ENCODE results near the gene C2CD4D. TPM values are rescaled to one million over a fixed set of nuclear protein-coding genes. Genes with fewer than 3 reads are reported as not detected.

Gene C2CD4D
- polyA plus RNA-seq, 1 donor from 2014 or later: not detected

GRCh38 chr1:151831256-151831591 is 8.4 kb downstream of the C2CD4D start:
- Histone ChIP-seq H3K9me3 (ENCODE audit: low read length) (no peaks in the 10 kb centered on the region), H3K4me3 (ENCODE audit: low read length) (no peak overlapping the region), H3K27me3 (ENCODE audit: insufficient read depth, low read depth, low read length) (peaks cover 6% of the 10 kb centered on the region), H3K27ac (ENCODE audit: low read length) (no peak overlapping the region), H3K4me2 (ENCODE audit: low read length) (no peak overlapping the region), H3K9me2 (ENCODE audit: insufficient read depth, low read length) (no peaks in the 10 kb centered on the region), H3K79me2 (replicated peaks; ENCODE audit: insufficient read depth, low read length) (no peaks in the 10 kb centered on the region), H3F3A (ENCODE audit: insufficient read depth, low read length, poor library complexity, severe bottlenecking) (no peaks in the 10 kb centered on the region), H3K36me3 (ENCODE audit: insufficient read depth, low read length) (no peaks in the 10 kb centered on the region), H2AFZ (ENCODE audit: low read depth, low read length) (no peak overlapping the region), H3K9ac (ENCODE audit: low read length) (no peak overlapping the region), H4K20me1 (ENCODE audit: insufficient read depth) (no peaks in the 10 kb centered on the region)
- TF ChIP-seq REST (IDR thresholded peaks at IDR 0.05; ENCODE audit: borderline replicate concordance): no peak
- TF ChIP-seq SMC3 (conservative IDR thresholded peaks at IDR 0.05; ENCODE audit: poor library complexity): no peak
- no peak for TF ChIP-seq TAF1 (IDR thresholded peaks at IDR 0.05; ENCODE audit: low read depth)
- TF ChIP-seq CTCF (IDR thresholded peaks at IDR 0.05; ENCODE audit: poor library complexity, severe bottlenecking): no peak
- no peak for TF ChIP-seq POLR2AphosphoS5 (IDR thresholded peaks at IDR 0.05)

GRCh38 chr1:151830055-151830454 is 9.6 kb downstream of the C2CD4D start:
- H3F3A ChIP-seq (ENCODE audit: insufficient read depth, low read length, poor library complexity, severe bottlenecking): no peaks in the 10 kb centered on the region
- TF ChIP-seq EZH2 (IDR thresholded peaks at IDR 0.05; ENCODE audit: borderline replicate concordance, insufficient read depth, low read length, poor library complexity, severe bottlenecking) (no peak), MXI1 (conservative IDR thresholded peaks at IDR 0.05; ENCODE audit: poor library complexity, severe bottlenecking) (no peak), RAD21 (conservative IDR thresholded peaks at IDR 0.05) (no peak), EP300 (conservative IDR thresholded peaks at IDR 0.05; ENCODE audit: poor library complexity, severe bottlenecking) (no peak), CTCF (IDR thresholded peaks at IDR 0.05; ENCODE audit: poor library complexity, severe bottlenecking) (no peak), TAF1 (IDR thresholded peaks at IDR 0.05; ENCODE audit: low read depth) (no peak), SMC3 (conservative IDR thresholded peaks at IDR 0.05; ENCODE audit: poor library complexity) (no peak), REST (IDR thresholded peaks at IDR 0.05; ENCODE audit: borderline replicate concordance) (no peak), POLR2AphosphoS5 (IDR thresholded peaks at IDR 0.05) (no peak)
- H3K79me2 ChIP-seq (replicated peaks; ENCODE audit: insufficient read depth, low read length): no peaks in the 10 kb centered on the region
- H3K9ac ChIP-seq (ENCODE audit: low read length): no peak overlapping the region
- no peak overlapping the region for H2AFZ ChIP-seq (ENCODE audit: low read depth, low read length)
- H3K27me3 ChIP-seq (ENCODE audit: insufficient read depth, low read depth, low read length): no peaks in the 10 kb centered on the region
- no peak overlapping the region for H3K4me3 ChIP-seq (ENCODE audit: low read length)
- H3K36me3 ChIP-seq (ENCODE audit: insufficient read depth, low read length): no peaks in the 10 kb centered on the region
- no peaks in the 10 kb centered on the region for H4K20me1 ChIP-seq (ENCODE audit: insufficient read depth)
- no peak overlapping the region for H3K4me2 ChIP-seq (ENCODE audit: low read length)
- H3K27ac ChIP-seq (ENCODE audit: low read length): no peak overlapping the region
- no peaks in the 10 kb centered on the region for H3K9me3 ChIP-seq (ENCODE audit: low read length)
- no peaks in the 10 kb centered on the region for H3K9me2 ChIP-seq (ENCODE audit: insufficient read depth, low read length)
